GM23338 (cell line): ENCODE results near the gene ZSWIM9. TPM values are rescaled to one million over a fixed set of nuclear protein-coding genes. Genes with fewer than 3 reads are reported as not detected.

Experiments
- ATAC-seq: fragments of 200-7000 bp; cut with Tn5 transposase; 3 replicates; pipeline ENCODE4 v1.9.1; 2020
- DNase-seq: peaks from one replicate; pipeline ENCODE4 v3.0.0-alpha.2; 2015; ENCODE audit warnings: low spot score
- H2AFZ ChIP-seq: fragments of 200-600 bp; sonication (generic); 2 replicates; pipeline ENCODE4 v1.8.0; 2016; ENCODE audit warnings: antibody characterized with exemption, mild to moderate bottlenecking, moderate library complexity
- H3F3A ChIP-seq: fragments of 200-600 bp; sonication (generic); replicated peaks from 2 replicates; pipeline ENCODE4 v1.8.0; 2017; ENCODE audit warnings: antibody characterized with exemption, mixed run types, low read depth
- H3K27ac ChIP-seq: fragments of 200-600 bp; sonication (generic); 2 replicates; pipeline ENCODE4 v1.6.1; 2016; ENCODE audit warnings: low read depth
- H3K27me3 ChIP-seq: fragments of 200-600 bp; sonication (generic); 2 replicates; pipeline ENCODE4 v1.8.0; 2016; ENCODE audit warnings: mild to moderate bottlenecking, mixed run types, moderate library complexity; ENCODE audit not compliant: insufficient read depth
- H3K36me3 ChIP-seq: fragments of 200-600 bp; sonication (generic); 2 replicates; pipeline ENCODE4 v1.8.0; 2016; ENCODE audit warnings: mild to moderate bottlenecking; ENCODE audit not compliant: insufficient read depth
- H3K4me1 ChIP-seq: fragments of 200-600 bp; sonication (generic); 2 replicates; pipeline ENCODE4 v1.8.0; 2016; ENCODE audit warnings: mild to moderate bottlenecking, moderate library complexity; ENCODE audit not compliant: insufficient read depth
- H3K4me2 ChIP-seq: fragments of 200-600 bp; sonication (generic); 2 replicates; pipeline ENCODE4 v1.7.1; 2017; ENCODE audit warnings: mixed run types
- H3K4me3 ChIP-seq: fragments of 200-600 bp; sonication (generic); 2 replicates; pipeline ENCODE4 v1.6.1; 2016; ENCODE audit warnings: mixed run types
- H3K79me2 ChIP-seq: fragments of 200-600 bp; sonication (generic); replicated peaks from 2 replicates; pipeline ENCODE4 v1.8.0; 2017; ENCODE audit warnings: mild to moderate bottlenecking; ENCODE audit not compliant: insufficient read depth
- H3K9me2 ChIP-seq: fragments of 200-600 bp; sonication (generic); 2 replicates; pipeline ENCODE4 v1.8.0; 2017; ENCODE audit not compliant: insufficient read depth
- H4K20me1 ChIP-seq: fragments of 200-600 bp; sonication (generic); replicated peaks from 2 replicates; pipeline ENCODE4 v1.8.0; 2017; ENCODE audit warnings: mild to moderate bottlenecking; ENCODE audit not compliant: insufficient read depth
- H3K27ac Mint-ChIP-seq: 2 replicates; pipeline ENCODE4 v1.8.0; 2020; ENCODE audit warnings: inconsistent platforms, mild to moderate bottlenecking, moderate library complexity, mixed read lengths
- H3K27me3 Mint-ChIP-seq: 3 replicates; pipeline ENCODE4 v1.8.0; 2022; ENCODE audit warnings: low read depth, mild to moderate bottlenecking, moderate library complexity, mixed read lengths, inconsistent platforms; ENCODE audit not compliant: insufficient read depth, poor library complexity
- H3K36me3 Mint-ChIP-seq: 3 replicates; pipeline ENCODE4 v1.8.0; 2021; ENCODE audit warnings: low read depth, mild to moderate bottlenecking, inconsistent platforms, moderate library complexity, mixed read lengths
- H3K4me1 Mint-ChIP-seq: 3 replicates; pipeline ENCODE4 v1.8.0; 2020; ENCODE audit warnings: mild to moderate bottlenecking, inconsistent platforms, mixed read lengths
- H3K4me3 Mint-ChIP-seq: 3 replicates; pipeline ENCODE4 v1.8.0; 2021; ENCODE audit warnings: moderate library complexity, mild to moderate bottlenecking, inconsistent platforms, mixed read lengths
- H3K9me3 Mint-ChIP-seq: 3 replicates; pipeline ENCODE4 v1.8.0; 2020; ENCODE audit warnings: moderate library complexity, mild to moderate bottlenecking, inconsistent platforms, mixed read lengths
- CREB1 ChIP-seq: fragments of 250-450 bp; sonication (Bioruptor Pico); IDR thresholded peaks from 2 replicates; pipeline ENCODE4 v1.5.0; 2020; ENCODE audit warnings: low read depth, mild to moderate bottlenecking, moderate library complexity
- POLR2AphosphoS5 ChIP-seq: IDR thresholded peaks from 2 replicates; pipeline ENCODE4 v1.6.1; 2016; ENCODE audit warnings: antibody characterized with exemption, low read depth
- ZNF331 ChIP-seq: fragments of 250-450 bp; sonication (Bioruptor Pico); IDR thresholded peaks from 2 replicates; pipeline ENCODE4 v1.5.0; 2020; ENCODE audit warnings: low read depth, mild to moderate bottlenecking, moderate library complexity
- polyA plus RNA-seq: library from polyadenylated mRNA; unstranded; fragments of >200 nt; fragmentation: Nextera tagmentation; extraction: Ambion mirVana; gene quantifications from 2 replicates; pipeline ENCODE4 v1.2.1, GENCODE V29; 2016
- total RNA-seq: library from RNA; depleted of rRNA; stranded (reverse); fragments of >200 nt; shearing (Covaris generic); gene quantifications from 2 replicates; pipeline ENCODE4 v1.2.3, GENCODE V29; 2014
- TF ChIP-seq, protein P1 (sequence below): fragments of 250-450 bp; sonication (Bioruptor Pico); IDR thresholded peaks from 2 replicates; pipeline ENCODE4 v1.5.0; 2020; ENCODE audit warnings: mild to moderate bottlenecking, moderate library complexity
- TF ChIP-seq, protein P2 (sequence below), 2 experiments: fragments of 200-600 bp in 1 of 2; sonication (generic) in 1 of 2; conservative IDR thresholded peaks; 2 replicates each; pipeline versions ENCODE4 v1.5.1 to v1.6.1; 2016 to 2017; ENCODE audit warnings: antibody characterized with exemption in 2 of 2, low read depth in 2 of 2, mild to moderate bottlenecking in 2 of 2, moderate library complexity in 1 of 2
- TF ChIP-seq, protein P3 (sequence below): IDR thresholded peaks from 2 replicates; pipeline ENCODE4 v1.6.1; 2016; ENCODE audit warnings: antibody characterized with exemption

ZSWIM9 gene
- total and polyA plus RNA-seq, 2 experiments from 2014 or later = 2.9 to 9.1 TPM

DNA sequence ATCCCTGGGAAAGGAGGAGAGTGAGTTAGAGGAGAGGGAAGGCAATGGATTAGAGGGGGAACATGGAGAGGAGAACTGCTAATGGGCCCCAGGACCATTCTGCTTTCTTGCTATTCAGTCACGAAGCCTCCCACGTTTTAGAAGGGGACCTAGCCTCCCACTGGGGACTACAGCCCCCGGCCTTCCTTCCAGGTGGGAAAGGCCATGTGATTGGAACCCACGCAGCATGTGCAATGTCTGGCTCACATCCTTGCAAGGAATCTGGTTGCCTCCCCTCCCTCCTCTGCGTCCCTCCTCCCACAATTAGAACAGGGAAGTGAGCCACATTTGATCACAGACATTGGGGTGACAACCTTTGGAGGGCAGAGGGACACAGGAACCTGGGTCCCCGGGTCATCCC, 37.4 kb upstream of the ZSWIM9 start (continued):
- TF ChIP-seq, protein P1, sequence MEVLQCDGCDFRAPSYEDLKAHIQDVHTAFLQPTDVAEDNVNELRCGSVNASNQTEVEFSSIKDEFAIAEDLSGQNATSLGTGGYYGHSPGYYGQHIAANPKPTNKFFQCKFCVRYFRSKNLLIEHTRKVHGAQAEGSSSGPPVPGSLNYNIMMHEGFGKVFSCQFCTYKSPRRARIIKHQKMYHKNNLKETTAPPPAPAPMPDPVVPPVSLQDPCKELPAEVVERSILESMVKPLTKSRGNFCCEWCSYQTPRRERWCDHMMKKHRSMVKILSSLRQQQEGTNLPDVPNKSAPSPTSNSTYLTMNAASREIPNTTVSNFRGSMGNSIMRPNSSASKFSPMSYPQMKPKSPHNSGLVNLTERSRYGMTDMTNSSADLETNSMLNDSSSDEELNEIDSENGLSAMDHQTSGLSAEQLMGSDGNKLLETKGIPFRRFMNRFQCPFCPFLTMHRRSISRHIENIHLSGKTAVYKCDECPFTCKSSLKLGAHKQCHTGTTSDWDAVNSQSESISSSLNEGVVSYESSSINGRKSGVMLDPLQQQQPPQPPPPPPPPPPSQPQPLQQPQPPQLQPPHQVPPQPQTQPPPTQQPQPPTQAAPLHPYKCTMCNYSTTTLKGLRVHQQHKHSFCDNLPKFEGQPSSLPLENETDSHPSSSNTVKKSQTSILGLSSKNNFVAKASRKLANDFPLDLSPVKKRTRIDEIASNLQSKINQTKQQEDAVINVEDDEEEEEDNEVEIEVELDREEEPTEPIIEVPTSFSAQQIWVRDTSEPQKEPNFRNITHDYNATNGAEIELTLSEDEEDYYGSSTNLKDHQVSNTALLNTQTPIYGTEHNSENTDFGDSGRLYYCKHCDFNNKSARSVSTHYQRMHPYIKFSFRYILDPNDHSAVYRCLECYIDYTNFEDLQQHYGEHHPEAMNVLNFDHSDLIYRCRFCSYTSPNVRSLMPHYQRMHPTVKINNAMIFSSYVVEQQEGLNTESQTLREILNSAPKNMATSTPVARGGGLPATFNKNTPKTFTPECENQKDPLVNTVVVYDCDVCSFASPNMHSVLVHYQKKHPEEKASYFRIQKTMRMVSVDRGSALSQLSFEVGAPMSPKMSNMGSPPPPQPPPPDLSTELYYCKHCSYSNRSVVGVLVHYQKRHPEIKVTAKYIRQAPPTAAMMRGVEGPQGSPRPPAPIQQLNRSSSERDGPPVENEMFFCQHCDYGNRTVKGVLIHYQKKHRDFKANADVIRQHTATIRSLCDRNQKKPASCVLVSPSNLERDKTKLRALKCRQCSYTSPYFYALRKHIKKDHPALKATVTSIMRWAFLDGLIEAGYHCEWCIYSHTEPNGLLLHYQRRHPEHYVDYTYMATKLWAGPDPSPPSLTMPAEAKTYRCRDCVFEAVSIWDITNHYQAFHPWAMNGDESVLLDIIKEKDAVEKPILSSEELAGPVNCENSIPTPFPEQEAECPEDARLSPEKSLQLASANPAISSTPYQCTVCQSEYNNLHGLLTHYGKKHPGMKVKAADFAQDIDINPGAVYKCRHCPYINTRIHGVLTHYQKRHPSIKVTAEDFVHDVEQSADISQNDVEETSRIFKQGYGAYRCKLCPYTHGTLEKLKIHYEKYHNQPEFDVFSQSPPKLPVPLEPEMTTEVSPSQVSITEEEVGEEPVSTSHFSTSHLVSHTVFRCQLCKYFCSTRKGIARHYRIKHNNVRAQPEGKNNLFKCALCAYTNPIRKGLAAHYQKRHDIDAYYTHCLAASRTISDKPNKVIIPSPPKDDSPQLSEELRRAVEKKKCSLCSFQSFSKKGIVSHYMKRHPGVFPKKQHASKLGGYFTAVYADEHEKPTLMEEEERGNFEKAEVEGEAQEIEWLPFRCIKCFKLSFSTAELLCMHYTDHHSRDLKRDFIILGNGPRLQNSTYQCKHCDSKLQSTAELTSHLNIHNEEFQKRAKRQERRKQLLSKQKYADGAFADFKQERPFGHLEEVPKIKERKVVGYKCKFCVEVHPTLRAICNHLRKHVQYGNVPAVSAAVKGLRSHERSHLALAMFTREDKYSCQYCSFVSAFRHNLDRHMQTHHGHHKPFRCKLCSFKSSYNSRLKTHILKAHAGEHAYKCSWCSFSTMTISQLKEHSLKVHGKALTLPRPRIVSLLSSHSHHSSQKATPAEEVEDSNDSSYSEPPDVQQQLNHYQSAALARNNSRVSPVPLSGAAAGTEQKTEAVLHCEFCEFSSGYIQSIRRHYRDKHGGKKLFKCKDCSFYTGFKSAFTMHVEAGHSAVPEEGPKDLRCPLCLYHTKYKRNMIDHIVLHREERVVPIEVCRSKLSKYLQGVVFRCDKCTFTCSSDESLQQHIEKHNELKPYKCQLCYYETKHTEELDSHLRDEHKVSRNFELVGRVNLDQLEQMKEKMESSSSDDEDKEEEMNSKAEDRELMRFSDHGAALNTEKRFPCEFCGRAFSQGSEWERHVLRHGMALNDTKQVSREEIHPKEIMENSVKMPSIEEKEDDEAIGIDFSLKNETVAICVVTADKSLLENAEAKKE (CRISPR knock-in tag) = no peak

GRCh38 chr19:48135411-48135810, 35.1 kb upstream of the ZSWIM9 start:
- Histone ChIP-seq H3K4me1 (no peaks in the 10 kb centered on the region), H3K4me3 (no peak overlapping the region), H3K4me2 (no peak overlapping the region), H3F3A (no peaks in the 10 kb centered on the region), H3K36me3 (peaks cover 3% of the 10 kb centered on the region; the same call in 1 of the 2 replicates), H3K27me3 (no peaks in the 10 kb centered on the region), H3K79me2 (no peaks in the 10 kb centered on the region), H3K9me2 (no peaks in the 10 kb centered on the region), H2AFZ (no peak overlapping the region), H4K20me1 (no peaks in the 10 kb centered on the region), H3K27ac (no peak overlapping the region)
- Mint-ChIP-seq H3K4me3 (no peak overlapping the region), H3K9me3 (no peaks in the 10 kb centered on the region), H3K36me3 (peaks cover 52% of the 10 kb centered on the region), H3K4me1 (no peaks in the 10 kb centered on the region), H3K27ac (0 out of 2 replicates have a peak overlapping the region, but pooled peaks have one; percentile 42), H3K27me3 (peaks cover 15% of the 10 kb centered on the region)
- DNase-seq (peak; percentile 29), ATAC-seq (peak; percentile 80)
- TF ChIP-seq ZNF331 (CRISPR knock-in tag) = no peak
- TF ChIP-seq CREB1 (CRISPR knock-in tag) = no peak
- no peak for TF ChIP-seq POLR2AphosphoS5
- TF ChIP-seq, protein P2, sequence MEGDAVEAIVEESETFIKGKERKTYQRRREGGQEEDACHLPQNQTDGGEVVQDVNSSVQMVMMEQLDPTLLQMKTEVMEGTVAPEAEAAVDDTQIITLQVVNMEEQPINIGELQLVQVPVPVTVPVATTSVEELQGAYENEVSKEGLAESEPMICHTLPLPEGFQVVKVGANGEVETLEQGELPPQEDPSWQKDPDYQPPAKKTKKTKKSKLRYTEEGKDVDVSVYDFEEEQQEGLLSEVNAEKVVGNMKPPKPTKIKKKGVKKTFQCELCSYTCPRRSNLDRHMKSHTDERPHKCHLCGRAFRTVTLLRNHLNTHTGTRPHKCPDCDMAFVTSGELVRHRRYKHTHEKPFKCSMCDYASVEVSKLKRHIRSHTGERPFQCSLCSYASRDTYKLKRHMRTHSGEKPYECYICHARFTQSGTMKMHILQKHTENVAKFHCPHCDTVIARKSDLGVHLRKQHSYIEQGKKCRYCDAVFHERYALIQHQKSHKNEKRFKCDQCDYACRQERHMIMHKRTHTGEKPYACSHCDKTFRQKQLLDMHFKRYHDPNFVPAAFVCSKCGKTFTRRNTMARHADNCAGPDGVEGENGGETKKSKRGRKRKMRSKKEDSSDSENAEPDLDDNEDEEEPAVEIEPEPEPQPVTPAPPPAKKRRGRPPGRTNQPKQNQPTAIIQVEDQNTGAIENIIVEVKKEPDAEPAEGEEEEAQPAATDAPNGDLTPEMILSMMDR (conservative IDR thresholded peaks at IDR 0.05; ENCODE audit: low read depth in 2 of 2) = no peak
- TF ChIP-seq, protein P3, sequence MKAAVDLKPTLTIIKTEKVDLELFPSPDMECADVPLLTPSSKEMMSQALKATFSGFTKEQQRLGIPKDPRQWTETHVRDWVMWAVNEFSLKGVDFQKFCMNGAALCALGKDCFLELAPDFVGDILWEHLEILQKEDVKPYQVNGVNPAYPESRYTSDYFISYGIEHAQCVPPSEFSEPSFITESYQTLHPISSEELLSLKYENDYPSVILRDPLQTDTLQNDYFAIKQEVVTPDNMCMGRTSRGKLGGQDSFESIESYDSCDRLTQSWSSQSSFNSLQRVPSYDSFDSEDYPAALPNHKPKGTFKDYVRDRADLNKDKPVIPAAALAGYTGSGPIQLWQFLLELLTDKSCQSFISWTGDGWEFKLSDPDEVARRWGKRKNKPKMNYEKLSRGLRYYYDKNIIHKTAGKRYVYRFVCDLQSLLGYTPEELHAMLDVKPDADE = no peak
- TF ChIP-seq, protein P1 (CRISPR knock-in tag) = no peak
